Measurements from ENCODE around the gene CRYBG3. TPM values are rescaled to one million over a fixed set of nuclear protein-coding genes. Genes with fewer than 3 reads are reported as not detected.

Gene CRYBG3
- total and polyA plus RNA-seq, 2 donors, result 5.4 to 9.2 TPM

DNA sequence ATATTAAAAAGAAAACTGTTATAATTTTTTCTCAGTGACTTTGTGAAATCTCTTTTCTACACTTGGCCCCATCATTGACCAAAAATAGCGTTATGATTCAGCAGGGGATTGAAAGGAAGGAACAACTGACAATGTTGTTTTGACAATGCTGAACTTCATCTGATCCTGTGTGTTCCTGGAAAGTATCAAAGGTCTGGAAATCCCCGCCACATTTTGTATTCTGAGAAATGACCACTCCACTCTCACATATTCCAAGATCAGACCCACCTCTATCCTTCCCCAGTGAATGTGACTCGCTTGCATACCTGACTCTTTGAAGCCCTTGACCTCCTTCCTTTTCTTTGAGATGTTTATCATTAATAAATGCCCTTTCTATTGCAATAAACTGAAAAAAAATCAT is 160.1 kb downstream of the CRYBG3 start:
- Histone ChIP-seq H3K4me1 (ENCODE audit: control insufficient read depth in 2 of 2, insufficient read depth in 2 of 2, low read length in 2 of 2) (no peaks in the 10 kb centered on the region), H3K36me3 (ENCODE audit: control insufficient read depth in 2 of 2, insufficient read depth in 2 of 2, low read length in 1 of 2) (no peaks in the 10 kb centered on the region), H3K4me3 (ENCODE audit: low read length in 2 of 2) (no peak overlapping the region), H3K27me3 (ENCODE audit: control insufficient read depth in 2 of 2, insufficient read depth in 1 of 2, low read length in 1 of 2) (no peaks in the 10 kb centered on the region), H3K9me3 (ENCODE audit: control insufficient read depth in 2 of 2, insufficient read depth in 1 of 2, low read length in 1 of 2) (no peaks in the 10 kb centered on the region), H3K27ac (ENCODE audit: low read depth in 1 of 2, low read length in 1 of 2) (peak overlapping the region in 1 of 2 donors; percentile 44)
- DNase-seq (ENCODE audit: low read depth in 6 of 9, low spot score in 9 of 9), result peak in 1 of 9 donors; percentile 13
- 72% methylated on average over 3 of the region's 3 CpGs for WGBS

DNA sequence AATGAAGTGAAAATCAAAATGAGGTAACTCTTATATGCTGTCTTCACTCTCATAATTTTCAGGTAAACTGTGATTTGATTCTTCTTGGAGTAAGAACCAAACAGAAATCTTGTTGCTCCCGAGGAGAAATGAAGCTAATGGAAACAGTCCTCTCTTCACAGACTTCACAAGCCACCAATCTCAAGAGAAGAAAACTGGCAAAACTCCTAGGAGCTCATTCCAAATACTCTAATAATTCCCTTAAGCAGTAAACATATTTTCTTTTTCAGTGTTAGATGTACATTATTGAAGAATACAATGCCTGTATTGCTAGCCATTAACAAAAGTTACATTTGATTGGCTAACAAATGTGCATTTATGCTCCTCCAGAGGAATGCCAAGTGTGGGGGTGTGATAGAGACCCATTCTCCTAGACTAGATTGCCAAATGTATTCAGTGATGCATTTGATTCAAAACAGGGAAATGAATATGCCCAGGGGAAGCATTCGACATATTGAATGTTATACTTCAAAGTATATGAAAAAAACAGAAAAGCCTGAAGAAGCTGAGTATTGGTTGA is 162.2 kb downstream of the CRYBG3 start:
- Histone ChIP-seq H3K9me3 (ENCODE audit: control insufficient read depth in 2 of 2, insufficient read depth in 1 of 2, low read length in 1 of 2) (no peaks in the 10 kb centered on the region), H3K27me3 (ENCODE audit: control insufficient read depth in 2 of 2, insufficient read depth in 1 of 2, low read length in 1 of 2) (no peaks in the 10 kb centered on the region), H3K4me1 (ENCODE audit: control insufficient read depth in 2 of 2, insufficient read depth in 2 of 2, low read length in 2 of 2) (no peaks in the 10 kb centered on the region), H3K36me3 (ENCODE audit: control insufficient read depth in 2 of 2, insufficient read depth in 2 of 2, low read length in 1 of 2) (no peaks in the 10 kb centered on the region), H3K27ac (ENCODE audit: low read depth in 1 of 2, low read length in 1 of 2) (no peak overlapping the region), H3K4me3 (ENCODE audit: low read length in 2 of 2) (no peak overlapping the region)
- no peak for DNase-seq (ENCODE audit: low read depth in 6 of 9, low spot score in 9 of 9)
- WGBS, result 76% methylated on average over 2 of the region's 2 CpGs

DNA sequence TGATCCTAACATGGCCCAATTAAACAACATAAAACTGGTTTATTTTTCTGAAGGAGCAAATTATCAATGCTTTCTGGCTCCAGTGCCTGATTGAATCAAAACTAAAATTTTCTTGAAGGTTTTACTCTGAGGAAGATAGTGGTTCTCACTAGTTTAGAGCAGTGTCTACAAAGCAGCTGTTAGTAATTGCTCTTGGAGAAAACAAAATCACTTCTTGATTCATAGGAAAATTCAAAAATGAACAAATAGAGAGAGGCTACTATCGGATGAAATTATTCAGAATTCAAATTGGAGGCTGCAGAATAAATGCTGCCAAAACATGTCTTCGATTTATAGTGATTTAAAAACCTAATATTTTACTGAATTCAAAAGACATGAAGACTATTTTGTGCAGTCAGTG is 165.5 kb downstream of the CRYBG3 start:
- Histone ChIP-seq H3K4me3 (ENCODE audit: low read length in 2 of 2) (no peak overlapping the region), H3K36me3 (ENCODE audit: control insufficient read depth in 2 of 2, insufficient read depth in 2 of 2, low read length in 1 of 2) (no peaks in the 10 kb centered on the region), H3K27ac (ENCODE audit: low read depth in 1 of 2, low read length in 1 of 2) (no peak overlapping the region), H3K4me1 (ENCODE audit: control insufficient read depth in 2 of 2, insufficient read depth in 2 of 2, low read length in 2 of 2) (peaks cover 0 to 7% of the 10 kb centered on the region in 2 donors), H3K27me3 (ENCODE audit: control insufficient read depth in 2 of 2, insufficient read depth in 1 of 2, low read length in 1 of 2) (no peaks in the 10 kb centered on the region), H3K9me3 (ENCODE audit: control insufficient read depth in 2 of 2, insufficient read depth in 1 of 2, low read length in 1 of 2) (no peaks in the 10 kb centered on the region)
- DNase-seq (ENCODE audit: low read depth in 6 of 9, low spot score in 9 of 9), result no peak
- 94% methylated on average over 2 of the region's 2 CpGs for WGBS

DNA sequence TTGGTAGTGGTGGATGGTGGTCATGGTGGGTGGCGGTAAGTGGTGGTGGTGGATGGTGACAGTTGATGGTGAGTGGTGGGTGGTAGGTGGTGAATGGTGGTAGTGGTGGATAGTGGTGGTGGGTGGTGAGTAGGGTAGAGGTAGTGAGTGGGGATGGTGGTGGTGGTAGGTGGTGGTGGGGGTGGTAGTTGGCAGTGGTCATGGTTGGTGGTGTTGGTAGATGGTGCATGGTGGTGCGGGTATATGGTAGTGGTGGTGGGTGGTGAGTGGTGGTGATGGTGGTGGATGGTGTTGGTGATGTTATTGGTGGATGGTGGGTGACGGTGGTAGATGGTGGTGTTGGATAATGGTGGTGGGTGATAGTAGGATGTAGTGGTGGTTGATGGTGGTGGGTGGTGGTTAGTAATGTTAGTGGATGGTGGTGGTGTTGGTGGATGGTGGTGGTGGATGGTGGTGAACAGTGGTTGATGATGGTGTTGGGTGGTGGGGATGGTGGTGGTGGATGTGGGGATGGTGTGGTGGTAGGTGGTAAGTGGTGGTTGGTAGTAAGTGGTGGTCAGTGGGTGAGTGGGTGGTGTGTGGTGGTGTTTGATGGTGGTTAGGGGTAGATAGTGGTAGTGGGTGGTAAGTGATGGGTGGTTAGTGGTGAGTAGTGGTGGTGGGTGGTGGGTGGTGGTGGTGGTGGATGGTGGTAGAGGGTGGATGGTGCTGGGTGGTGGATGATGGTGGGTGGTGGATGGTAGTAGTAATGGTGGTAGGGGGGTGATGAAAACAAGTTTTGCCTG is 167.2 kb downstream of the CRYBG3 start:
- Histone ChIP-seq H3K27me3 (ENCODE audit: control insufficient read depth in 2 of 2, insufficient read depth in 1 of 2, low read length in 1 of 2) (no peaks in the 10 kb centered on the region), H3K27ac (ENCODE audit: low read depth in 1 of 2, low read length in 1 of 2) (no peak overlapping the region), H3K36me3 (ENCODE audit: control insufficient read depth in 2 of 2, insufficient read depth in 2 of 2, low read length in 1 of 2) (no peaks in the 10 kb centered on the region), H3K9me3 (ENCODE audit: control insufficient read depth in 2 of 2, insufficient read depth in 1 of 2, low read length in 1 of 2) (no peaks in the 10 kb centered on the region), H3K4me1 (ENCODE audit: control insufficient read depth in 2 of 2, insufficient read depth in 2 of 2, low read length in 2 of 2) (peaks cover 0 to 7% of the 10 kb centered on the region in 2 donors), H3K4me3 (ENCODE audit: low read length in 2 of 2) (no peak overlapping the region)
- no peak for DNase-seq (ENCODE audit: low read depth in 6 of 9, low spot score in 9 of 9)
- 98% methylated on average over 3 of the region's 3 CpGs for WGBS

DNA sequence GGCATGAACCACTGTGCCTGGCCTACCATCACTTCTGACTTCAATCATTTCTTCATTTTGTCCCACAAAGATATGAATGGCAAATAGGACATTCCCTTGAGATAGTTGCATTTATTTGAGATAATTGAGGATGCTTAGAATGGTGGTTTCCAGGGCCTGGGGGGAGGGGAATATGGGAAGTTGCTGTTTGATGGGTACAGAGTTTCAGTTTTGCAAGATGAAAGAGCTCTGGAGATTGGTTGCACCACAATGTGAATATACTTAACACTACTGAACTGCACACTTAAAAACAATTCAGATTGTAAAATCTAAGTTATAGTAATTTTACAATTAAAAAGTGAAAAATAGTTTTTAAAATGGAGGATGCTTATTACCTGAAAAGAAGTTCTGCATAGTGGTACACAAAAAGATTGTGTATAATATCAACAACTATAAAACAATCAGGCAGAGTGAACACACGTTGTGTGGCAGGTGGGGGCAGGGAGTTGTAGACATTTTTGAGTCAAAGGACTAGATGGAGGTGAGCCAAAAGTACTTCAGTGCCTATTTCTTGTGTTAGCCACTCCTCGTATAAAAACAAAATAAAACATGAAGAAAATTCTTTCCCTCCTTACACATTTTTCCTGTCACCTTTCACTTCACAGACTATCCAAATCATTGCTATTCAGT is 168.9 kb downstream of the CRYBG3 start:
- Histone ChIP-seq H3K36me3 (ENCODE audit: control insufficient read depth in 2 of 2, insufficient read depth in 2 of 2, low read length in 1 of 2) (no peaks in the 10 kb centered on the region), H3K9me3 (ENCODE audit: control insufficient read depth in 2 of 2, insufficient read depth in 1 of 2, low read length in 1 of 2) (no peaks in the 10 kb centered on the region), H3K4me1 (ENCODE audit: control insufficient read depth in 2 of 2, insufficient read depth in 2 of 2, low read length in 2 of 2) (peaks cover 0 to 7% of the 10 kb centered on the region in 2 donors), H3K27me3 (ENCODE audit: control insufficient read depth in 2 of 2, insufficient read depth in 1 of 2, low read length in 1 of 2) (no peaks in the 10 kb centered on the region), H3K4me3 (ENCODE audit: low read length in 2 of 2) (no peak overlapping the region), H3K27ac (ENCODE audit: low read depth in 1 of 2, low read length in 1 of 2) (no peak overlapping the region)
- DNase-seq (ENCODE audit: low read depth in 6 of 9, low spot score in 9 of 9), result no peak
- 75% methylated on average over 2 of the region's 2 CpGs for WGBS

DNA sequence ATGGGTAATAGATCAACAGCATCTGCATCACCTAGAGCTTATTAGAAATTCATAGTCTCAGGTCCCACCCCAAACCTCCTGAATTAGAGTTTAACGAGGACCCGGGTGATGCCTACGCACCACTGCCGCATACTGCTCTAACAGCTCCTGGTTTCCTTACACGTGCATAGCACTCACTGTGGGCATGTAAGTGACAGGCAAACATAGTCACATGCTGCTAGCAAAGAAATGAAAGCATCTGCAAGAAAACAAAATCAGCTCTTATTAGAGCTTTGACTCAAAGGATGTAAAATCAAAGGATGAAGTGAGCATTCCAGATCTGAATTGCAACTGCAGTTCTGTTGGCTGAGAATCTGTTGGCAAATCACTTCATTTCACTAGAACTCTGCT is 169.5 kb downstream of the CRYBG3 start:
- Histone ChIP-seq H3K4me1 (ENCODE audit: control insufficient read depth in 2 of 2, insufficient read depth in 2 of 2, low read length in 2 of 2) (peaks cover 0 to 7% of the 10 kb centered on the region in 2 donors), H3K27ac (ENCODE audit: low read depth in 1 of 2, low read length in 1 of 2) (no peak overlapping the region), H3K4me3 (ENCODE audit: low read length in 2 of 2) (no peak overlapping the region), H3K9me3 (ENCODE audit: control insufficient read depth in 2 of 2, insufficient read depth in 1 of 2, low read length in 1 of 2) (no peaks in the 10 kb centered on the region), H3K36me3 (ENCODE audit: control insufficient read depth in 2 of 2, insufficient read depth in 2 of 2, low read length in 1 of 2) (no peaks in the 10 kb centered on the region), H3K27me3 (ENCODE audit: control insufficient read depth in 2 of 2, insufficient read depth in 1 of 2, low read length in 1 of 2) (no peaks in the 10 kb centered on the region)
- DNase-seq (ENCODE audit: low read depth in 6 of 9, low spot score in 9 of 9), result no peak
- 59% methylated on average over 5 of the region's 5 CpGs for WGBS

DNA sequence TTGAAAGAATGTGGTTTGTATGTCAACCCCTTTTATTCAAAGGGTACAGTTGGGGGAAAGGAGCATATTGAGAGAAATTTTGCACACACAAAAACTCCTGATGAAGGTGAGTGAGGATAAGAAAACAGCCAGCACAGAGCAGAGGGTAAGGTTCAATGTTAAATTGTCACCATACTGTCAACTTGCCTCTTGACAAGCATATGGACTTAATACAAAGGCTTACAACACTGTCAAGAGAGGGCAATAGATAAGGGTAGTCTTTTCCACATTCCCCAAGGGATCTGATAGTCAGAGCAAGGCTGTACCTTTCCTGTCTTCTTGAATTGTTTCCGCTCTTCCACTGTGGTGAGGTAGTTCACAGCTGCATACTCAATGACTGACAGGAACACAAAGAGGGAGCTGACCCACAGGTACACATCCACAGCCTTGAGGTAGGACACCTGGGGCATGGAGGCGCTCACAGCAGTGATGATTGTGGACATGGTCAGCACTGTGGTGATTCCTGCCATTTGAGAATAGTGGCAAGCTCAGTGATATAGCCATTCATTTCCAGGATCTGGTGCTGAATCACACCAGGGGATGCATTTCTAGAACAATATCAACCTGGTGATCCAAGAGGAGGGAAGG is 170.8 kb downstream of the CRYBG3 start:
- H3K4me3 ChIP-seq (ENCODE audit: low read length in 2 of 2), result no peak overlapping the region
- 92% methylated on average over 2 of the region's 2 CpGs for WGBS
- H3K27me3 ChIP-seq (ENCODE audit: control insufficient read depth in 2 of 2, insufficient read depth in 1 of 2, low read length in 1 of 2), result no peaks in the 10 kb centered on the region
- H3K36me3 ChIP-seq (ENCODE audit: control insufficient read depth in 2 of 2, insufficient read depth in 2 of 2, low read length in 1 of 2), result no peaks in the 10 kb centered on the region
- no peaks in the 10 kb centered on the region for H3K9me3 ChIP-seq (ENCODE audit: control insufficient read depth in 2 of 2, insufficient read depth in 1 of 2, low read length in 1 of 2)
- peaks cover 0 to 7% of the 10 kb centered on the region in 2 donors for H3K4me1 ChIP-seq (ENCODE audit: control insufficient read depth in 2 of 2, insufficient read depth in 2 of 2, low read length in 2 of 2)
- H3K27ac ChIP-seq (ENCODE audit: low read depth in 1 of 2, low read length in 1 of 2), result no peak overlapping the region
- DNase-seq (ENCODE audit: low read depth in 6 of 9, low spot score in 9 of 9), result no peak

DNA sequence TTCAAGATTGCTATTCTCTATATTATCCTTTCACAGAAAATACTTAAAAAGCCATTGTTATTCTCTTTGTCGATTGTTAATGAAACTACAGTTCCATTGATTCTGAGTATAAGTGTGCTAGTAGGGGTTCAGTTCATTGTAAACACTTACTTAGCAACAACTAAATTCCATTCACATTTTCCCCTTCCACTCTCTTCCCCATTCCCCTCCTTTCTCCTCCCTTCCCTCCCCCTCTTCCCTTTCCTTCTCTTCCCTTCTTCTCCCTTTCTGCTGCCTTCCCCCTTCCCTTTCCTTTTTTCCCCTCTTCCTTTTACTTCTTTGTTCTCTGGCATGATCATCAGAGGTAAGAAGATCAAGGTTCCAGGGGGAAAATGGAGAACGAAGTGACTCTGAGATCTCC is 171.7 kb downstream of the CRYBG3 start:
- Histone ChIP-seq H3K36me3 (ENCODE audit: control insufficient read depth in 2 of 2, insufficient read depth in 2 of 2, low read length in 1 of 2) (no peaks in the 10 kb centered on the region), H3K4me1 (ENCODE audit: control insufficient read depth in 2 of 2, insufficient read depth in 2 of 2, low read length in 2 of 2) (peaks cover 0 to 7% of the 10 kb centered on the region in 2 donors), H3K4me3 (ENCODE audit: low read length in 2 of 2) (no peak overlapping the region), H3K27me3 (ENCODE audit: control insufficient read depth in 2 of 2, insufficient read depth in 1 of 2, low read length in 1 of 2) (no peaks in the 10 kb centered on the region), H3K9me3 (ENCODE audit: control insufficient read depth in 2 of 2, insufficient read depth in 1 of 2, low read length in 1 of 2) (no peaks in the 10 kb centered on the region), H3K27ac (ENCODE audit: low read depth in 1 of 2, low read length in 1 of 2) (no peak overlapping the region)
- DNase-seq (ENCODE audit: low read depth in 6 of 9, low spot score in 9 of 9), result no peak
- 89% methylated on average over 2 of the region's 2 CpGs for WGBS

Measured in thymus (tissue), 11 donors.